ENCODE measurements around the gene PRDM16. TPM values are rescaled to one million over a fixed set of nuclear protein-coding genes. Genes with fewer than 3 reads are reported as not detected.
A peak's percentile ranks its signal among the peaks of the same experiment; 100 is the strongest.

Gene PRDM16
- polyA plus RNA-seq, 3 donors: not detected

- H4K20me1 ChIP-seq (ENCODE audit: insufficient read depth, low read length): no peaks in the 10 kb centered on the region
- WGBS (ENCODE audit: insufficient coverage): 86% methylated on average over 9 of the region's 15 CpGs
- intact Hi-C loops (cut with micrococcal nuclease): no loop called here
- no peaks in the 10 kb centered on the region for H3K36me3 Mint-ChIP-seq
- H3K27me3 Mint-ChIP-seq (ENCODE audit: low read depth in 3 of 3): peaks cover 0 to 2% (median 1%) of the 10 kb centered on the region in 3 donors
- H3K4me3 Mint-ChIP-seq: no peak overlapping the region
- H3K27me3 ChIP-seq (ENCODE audit: control insufficient read depth in 2 of 2, insufficient read depth in 2 of 2, low read length in 2 of 2): no peaks in the 10 kb centered on the region
- no peak for DNase-seq
- no peaks in the 10 kb centered on the region for H3K79me2 ChIP-seq (ENCODE audit: insufficient read depth, low read length)
- H3K27ac Mint-ChIP-seq: peak overlapping the region in 1 of 7 donors; percentile 11
- no peak overlapping the region for H3K4me3 ChIP-seq (replicated peaks in 1 of 3; ENCODE audit: low read depth in 2 of 3, low read length in 3 of 3)
- no peaks in the 10 kb centered on the region for H3K4me1 Mint-ChIP-seq
- no peaks in the 10 kb centered on the region for H3K36me3 ChIP-seq (replicated peaks in 1 of 2; ENCODE audit: control insufficient read depth in 1 of 2, insufficient read depth in 2 of 2, low read length in 2 of 2)
- peaks cover 0 to 2% (median 0%) of the 10 kb centered on the region in 7 donors for H3K9me3 Mint-ChIP-seq
- TF ChIP-seq CTCF (IDR thresholded peaks at IDR 0.05): no peak
- H3K9me3 ChIP-seq (replicated peaks in 1 of 2; ENCODE audit: control insufficient read depth in 1 of 2, insufficient read depth in 1 of 2, low read length in 2 of 2): no peaks in the 10 kb centered on the region
- no peak overlapping the region for H3K4me2 ChIP-seq (replicated peaks; ENCODE audit: extremely low read depth, low read length, poor library complexity, severe bottlenecking)
- H3K9ac ChIP-seq (ENCODE audit: insufficient read depth, low read length, poor library complexity, severe bottlenecking): no peak overlapping the region
- no peaks in the 10 kb centered on the region for H3K4me1 ChIP-seq (ENCODE audit: control insufficient read depth in 1 of 2, insufficient read depth in 2 of 2, low read length in 2 of 2)
- H2AFZ ChIP-seq (ENCODE audit: insufficient read depth, low read depth, low read length, poor library complexity, severe bottlenecking): no peak overlapping the region
- H3K27ac ChIP-seq (ENCODE audit: low read depth in 1 of 2, low read length in 2 of 2): no peak overlapping the region
Observed at GRCh38 chr1:3298197-3298596, 229.2 kb downstream of the PRDM16 start.

- intact Hi-C loops (cut with micrococcal nuclease): no loop called here
- Mint-ChIP-seq H3K27ac (no peak overlapping the region), H3K36me3 (no peaks in the 10 kb centered on the region), H3K4me3 (no peak overlapping the region), H3K27me3 (ENCODE audit: low read depth in 3 of 3) (peaks cover 0 to 3% (median 0%) of the 10 kb centered on the region in 3 donors), H3K4me1 (no peaks in the 10 kb centered on the region), H3K9me3 (no peaks in the 10 kb centered on the region)
- Histone ChIP-seq H3K9me3 (replicated peaks in 1 of 2; ENCODE audit: control insufficient read depth in 1 of 2, insufficient read depth in 1 of 2, low read length in 2 of 2) (no peaks in the 10 kb centered on the region), H3K4me2 (replicated peaks; ENCODE audit: extremely low read depth, low read length, poor library complexity, severe bottlenecking) (no peak overlapping the region), H3K36me3 (replicated peaks in 1 of 2; ENCODE audit: control insufficient read depth in 1 of 2, insufficient read depth in 2 of 2, low read length in 2 of 2) (no peaks in the 10 kb centered on the region), H2AFZ (ENCODE audit: insufficient read depth, low read depth, low read length, poor library complexity, severe bottlenecking) (no peak overlapping the region), H3K79me2 (ENCODE audit: insufficient read depth, low read length) (no peaks in the 10 kb centered on the region), H3K4me3 (replicated peaks in 1 of 3; ENCODE audit: low read depth in 2 of 3, low read length in 3 of 3) (no peak overlapping the region), H3K27me3 (ENCODE audit: control insufficient read depth in 2 of 2, insufficient read depth in 2 of 2, low read length in 2 of 2) (no peaks in the 10 kb centered on the region), H3K4me1 (ENCODE audit: control insufficient read depth in 1 of 2, insufficient read depth in 2 of 2, low read length in 2 of 2) (no peaks in the 10 kb centered on the region), H3K27ac (ENCODE audit: low read depth in 1 of 2, low read length in 2 of 2) (no peak overlapping the region), H3K9ac (ENCODE audit: insufficient read depth, low read length, poor library complexity, severe bottlenecking) (no peak overlapping the region), H4K20me1 (ENCODE audit: insufficient read depth, low read length) (no peaks in the 10 kb centered on the region)
- no peak for TF ChIP-seq CTCF (IDR thresholded peaks at IDR 0.05)
- 88% methylated on average over 10 of the region's 11 CpGs for WGBS (ENCODE audit: insufficient coverage)
- DNase-seq: no peak
Observed at GRCh38 chr1:3304246-3304645, 235.2 kb downstream of the PRDM16 start.

Data from CD14-positive monocyte (primary cell).